Testis (tissue), 2 donors: ENCODE measurements around the gene LONRF2.

Source experiments
- CTCF ChIP-seq, 3 experiments: fragments of 450-650 bp in 2 of 3; fragments of 200-600 bp in 1 of 3; sonication (generic) in 1 of 3; IDR thresholded peaks; one replicate each; pipeline ENCODE4 v1.5.1; 2016 to 2019; ENCODE audit warnings: antibody characterized with exemption in 3 of 3, mild to moderate bottlenecking in 2 of 3, moderate library complexity in 1 of 3
- POLR2A ChIP-seq: fragments of 450-650 bp; IDR thresholded peaks from one replicate; pipeline ENCODE4 v1.6.1; 2017; ENCODE audit warnings: antibody characterized with exemption, mild to moderate bottlenecking, moderate library complexity

DNA sequence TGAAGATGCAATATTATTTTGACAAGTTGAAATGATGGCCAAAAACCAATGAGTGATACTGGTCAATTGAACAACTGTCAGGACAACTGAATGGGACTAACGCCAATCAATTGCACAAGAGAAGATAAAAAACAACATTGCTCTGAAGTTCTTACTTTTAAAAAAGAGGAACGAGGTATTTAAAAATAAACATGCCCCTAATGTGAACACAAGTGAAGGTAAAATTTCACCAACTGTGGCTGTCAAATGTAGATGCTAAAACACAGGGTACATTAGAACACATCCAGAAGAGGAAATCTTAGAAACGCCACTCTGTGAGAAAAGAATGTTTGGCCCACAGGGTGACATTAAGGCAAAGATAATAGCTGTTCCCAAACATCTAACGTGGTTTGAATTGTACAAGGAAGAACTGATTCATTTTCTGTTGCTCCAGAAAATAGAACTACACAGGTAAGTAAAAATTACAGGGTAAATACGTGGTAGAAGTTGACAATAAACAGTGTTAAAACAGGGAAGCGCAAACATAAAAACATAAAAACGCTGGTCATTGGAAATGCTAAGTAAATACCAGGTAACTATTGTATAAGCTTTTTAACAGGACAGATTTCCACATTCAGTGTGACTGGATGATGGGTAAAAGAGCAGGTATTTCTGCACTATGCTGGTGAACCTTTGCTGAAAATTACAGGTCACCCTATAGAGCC lies 20.3 kb downstream of the LONRF2 start:
- TF ChIP-seq POLR2A = no peak
- no peak for TF ChIP-seq CTCF (IDR thresholded peaks at IDR 0.05)
